Renal pelvis (tissue), 4 donors: ENCODE results near the gene CHAC2. TPM values are rescaled to one million over a fixed set of nuclear protein-coding genes. Genes with fewer than 3 reads are reported as not detected.

Experiments used
- DNase-seq: peaks from one replicate; pipeline ENCODE4 v3.0.0-alpha.2; 2013
- polyA plus RNA-seq, 3 donors: library from polyadenylated mRNA; unstranded; fragments of 120-200 nt; gene quantifications; one replicate each; pipeline ENCODE4 v1.2.1, GENCODE V29; 2013; ENCODE audit not compliant: insufficient read length in 3 of 3

The CHAC2 gene
- polyA plus RNA-seq, 3 donors = 3.2 to 4.3 (median 3.7) TPM

GRCh38 chr2:53769318-53769945 is 1.8 kb downstream of the CHAC2 start:
- no peak for DNase-seq

- no peak for DNase-seq
These were observed 2.7 kb downstream of the CHAC2 start for GRCh38 chr2:53770264-53770663.

- DNase-seq = no peak
These were observed 9.5 kb downstream of the CHAC2 start for GRCh38 chr2:53777134-53777533.

- no peak for DNase-seq
These were observed 11.0 kb downstream of the CHAC2 start for GRCh38 chr2:53778536-53779162.

GRCh38 chr2:53780056-53780455 is 12.5 kb downstream of the CHAC2 start:
- DNase-seq = no peak

- DNase-seq = no peak
These were observed 15.1 kb downstream of the CHAC2 start for GRCh38 chr2:53782676-53783075.

- DNase-seq = no peak
These were observed 16.8 kb downstream of the CHAC2 start for GRCh38 chr2:53784436-53784835.

- DNase-seq = no peak
These were observed 17.8 kb downstream of the CHAC2 start for GRCh38 chr2:53785366-53785765.

GRCh38 chr2:53786352-53786704 is 18.7 kb downstream of the CHAC2 start:
- DNase-seq = no peak

GRCh38 chr2:53786705-53787613 is 19.4 kb downstream of the CHAC2 start, which contains the start of the genes ASB3 and ERLEC1:
ASB3 (minus strand) TSS chr2:53786953; CDS start chr2:53765572, 21,381 bp downstream.
ERLEC1 (plus strand) TSS chr2:53787044; CDS start chr2:53787211, 167 bp downstream.
- peak; percentile 94 for DNase-seq

GRCh38 chr2:53787614-53788289 is 20.1 kb downstream of the CHAC2 start:
- DNase-seq = no peak

GRCh38 chr2:53793261-53793660 is 25.7 kb downstream of the CHAC2 start:
- DNase-seq = no peak

GRCh38 chr2:53793821-53794220 is 26.2 kb downstream of the CHAC2 start:
- DNase-seq = no peak

- no peak for DNase-seq
These were observed 33.9 kb downstream of the CHAC2 start for GRCh38 chr2:53801547-53801946.

- no peak for DNase-seq
These were observed 35.1 kb downstream of the CHAC2 start for GRCh38 chr2:53802617-53803151.

- no peak for DNase-seq
These were observed 44.0 kb downstream of the CHAC2 start for GRCh38 chr2:53811601-53812000.

- DNase-seq = no peak
These were observed 45.5 kb downstream of the CHAC2 start for GRCh38 chr2:53813151-53813550.

GRCh38 chr2:53818854-53819435 is 51.3 kb downstream of the CHAC2 start:
- no peak for DNase-seq

- no peak for DNase-seq
These were observed 52.0 kb downstream of the CHAC2 start for GRCh38 chr2:53819634-53820033.

- no peak for DNase-seq
These were observed 52.4 kb downstream of the CHAC2 start for GRCh38 chr2:53820048-53820447.

- no peak for DNase-seq
These were observed 53.1 kb downstream of the CHAC2 start for GRCh38 chr2:53820711-53821110.
